ACHN (cell line): ENCODE results near the gene RAF1.
A peak's percentile ranks its signal among the peaks of the same experiment; 100 is the strongest.
"Not testable (repeated sequence)": the region's sequence is repeated elsewhere in the genome, so short reads cannot be mapped to it uniquely, and the experiment has no call there.

ENCODE experiments used
- DNase-seq: peaks from one replicate; pipeline ENCODE4 v3.0.0-alpha.2; 2015
- in situ Hi-C: cut with HindIII; loops from 2 replicates; pipeline ENCODE4 v1.10.0; 2017; ENCODE audit warnings: low sequenced_read_pairs, low pct_ligation_motif_present, low pct_unique_long_range_greater_than_20kb

The RAF1 gene

DNA sequence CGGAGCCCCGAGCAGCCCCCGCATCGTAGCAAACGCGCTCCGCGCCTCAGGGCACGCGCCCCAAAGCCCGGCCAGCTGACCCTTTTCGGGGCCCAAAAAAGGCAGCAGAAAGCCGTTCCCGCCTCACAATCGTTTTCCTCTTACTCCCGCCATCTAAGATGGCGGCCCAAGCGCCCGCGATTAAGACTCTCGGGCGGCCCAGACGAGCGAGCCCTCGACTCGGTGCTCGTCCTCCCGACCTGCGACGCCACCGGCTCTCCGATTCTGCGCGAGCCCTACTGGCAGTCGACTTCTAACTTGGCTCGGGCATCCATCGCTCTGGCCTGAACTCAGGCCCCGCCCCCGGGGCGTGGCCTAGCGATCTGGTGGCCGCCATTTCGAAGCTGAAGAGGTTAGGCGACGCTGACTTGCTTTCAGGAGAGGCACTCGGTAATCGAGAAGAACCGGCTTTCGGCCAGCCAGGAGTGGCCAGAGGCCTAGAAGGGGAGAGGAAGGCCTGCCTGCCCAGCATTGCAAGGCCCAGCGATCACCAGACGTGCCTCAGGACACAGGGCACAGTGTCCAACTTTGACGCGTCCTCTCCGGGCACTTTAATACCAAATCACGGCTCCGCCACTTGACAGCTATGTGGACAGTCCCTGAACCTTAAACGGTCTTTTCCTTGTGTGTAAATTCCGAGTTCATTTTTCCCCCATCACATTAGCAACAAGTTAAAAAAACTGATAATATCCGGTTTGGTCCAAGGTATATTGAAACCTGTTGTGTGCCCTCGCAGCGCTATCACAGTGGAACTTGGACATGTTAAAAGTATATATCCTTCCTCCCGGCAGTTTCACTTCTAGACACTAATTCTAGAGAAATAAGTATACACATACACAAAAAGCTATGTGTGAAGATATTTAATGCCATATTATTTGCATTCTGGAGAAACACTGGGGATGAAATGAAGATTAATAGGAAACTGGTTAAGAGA is at the start of gene RAF1:
RAF1 (minus strand) TSS at position 182 of the 973 bp plus-strand sequence. CDS start 45,396 bp downstream, outside the sequence.
- in situ Hi-C loops = no loop called here
- peak; percentile 95 for DNase-seq

GRCh38 chr3:12710062-12710461 is 46.1 kb upstream of the RAF1 start:
- DNase-seq = no peak
- in situ Hi-C loops = no loop called here

DNA sequence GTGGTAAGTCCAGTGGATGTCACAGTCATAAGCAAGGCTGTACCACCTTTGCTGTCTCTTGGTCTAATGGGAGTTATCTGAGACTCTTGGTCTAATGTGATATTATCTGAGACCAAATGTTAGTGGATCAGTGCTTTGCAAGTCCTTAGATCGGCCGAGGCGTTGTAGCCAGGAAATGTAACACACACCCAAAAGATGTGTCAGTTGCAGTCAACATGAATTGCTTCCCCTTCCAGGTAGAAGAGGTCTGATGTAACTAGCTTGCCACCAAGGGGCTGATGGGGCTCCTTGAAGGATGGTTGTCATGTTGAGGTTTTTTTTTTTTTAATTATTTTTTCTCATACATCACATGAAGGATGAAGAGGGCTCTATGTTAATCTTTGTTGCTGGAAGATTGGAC is 45.4 kb upstream of the RAF1 start:
- no peak for DNase-seq
- in situ Hi-C loops = no loop called here

GRCh38 chr3:12708584-12709192 is 44.8 kb upstream of the RAF1 start:
- peak; percentile 80 for DNase-seq
- in situ Hi-C loops = no loop called here

DNA sequence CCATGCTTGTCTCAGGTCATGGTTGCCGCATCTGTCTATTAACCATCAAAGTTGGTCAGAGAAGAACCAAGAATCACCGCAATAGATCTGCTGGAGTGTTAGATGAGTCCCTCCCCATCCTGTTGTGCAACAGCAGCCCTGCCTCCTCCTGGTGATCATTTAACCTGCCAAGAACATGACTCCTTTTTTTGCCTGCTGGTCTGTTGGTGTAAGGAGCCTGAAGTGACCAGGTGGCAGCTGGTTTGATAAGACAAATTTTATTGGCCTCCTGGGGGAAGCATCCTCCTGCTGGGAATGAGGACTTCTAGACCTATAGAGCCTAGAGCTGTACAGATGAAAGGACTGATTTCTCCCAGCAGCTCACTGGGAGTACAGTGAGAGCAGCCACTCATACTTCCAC is 43.5 kb upstream of the RAF1 start:
- DNase-seq = no peak
- in situ Hi-C loops = no loop called here

DNA sequence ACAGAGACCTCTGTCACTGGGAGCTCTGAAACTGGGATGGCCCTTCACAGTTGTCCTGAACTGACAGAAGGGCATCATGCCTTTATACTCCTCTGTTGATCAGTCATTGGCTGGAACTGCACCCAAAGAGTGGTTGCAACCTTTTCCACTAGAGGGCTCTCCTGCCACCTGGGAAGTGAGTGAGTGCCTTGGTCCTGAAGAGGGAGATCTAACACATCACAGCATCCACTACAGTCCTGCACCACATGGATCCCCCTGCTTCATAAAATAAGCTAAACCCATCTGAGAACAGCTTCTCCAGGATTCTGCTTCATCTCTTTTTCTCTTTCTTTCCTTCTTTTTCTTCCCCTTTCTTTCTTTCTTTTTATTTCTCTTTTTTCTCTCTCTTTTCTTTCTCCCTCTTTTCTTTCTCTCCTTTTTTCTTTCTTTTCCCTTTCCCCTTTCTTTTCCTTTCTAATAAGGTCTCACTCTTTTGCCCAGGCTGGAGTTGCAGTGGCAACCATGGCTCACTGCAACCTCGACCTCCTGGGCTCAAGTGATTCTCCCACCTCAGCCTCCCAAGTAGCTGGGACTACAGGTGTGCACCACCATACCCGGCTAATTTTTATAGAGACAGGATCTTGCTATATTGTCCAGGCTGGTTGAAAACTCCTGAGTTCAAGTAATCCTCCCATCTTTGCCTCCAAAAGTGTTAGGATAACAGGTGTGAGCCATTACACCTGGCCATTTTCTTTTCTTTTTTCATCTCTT is 42.8 kb upstream of the RAF1 start:
- DNase-seq = peak; percentile 78

DNA sequence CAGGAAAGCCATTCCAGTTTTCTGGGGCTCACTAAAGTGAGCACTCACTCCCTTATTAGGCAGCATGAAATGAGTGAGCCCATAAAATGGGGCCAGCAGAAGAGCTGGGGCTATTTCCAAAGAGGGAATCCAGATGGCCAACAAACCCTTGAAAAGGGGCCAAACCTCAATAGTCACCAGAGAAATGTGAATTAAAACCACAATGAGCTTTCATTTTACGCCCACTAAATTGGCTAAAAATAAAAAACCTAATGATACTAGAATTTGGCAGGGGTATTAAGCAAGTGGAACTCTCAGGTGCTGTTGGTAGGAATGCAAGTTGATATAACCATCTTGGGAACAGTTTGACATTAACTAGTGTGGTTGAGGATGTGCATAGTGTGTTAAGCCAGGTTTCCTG is 42.1 kb upstream of the RAF1 start:
- DNase-seq = no peak
- in situ Hi-C loops = no loop called here

More for the DNA sequence above, 42.8 kb upstream of the RAF1 start:
- in situ Hi-C loops = no loop called here

DNA sequence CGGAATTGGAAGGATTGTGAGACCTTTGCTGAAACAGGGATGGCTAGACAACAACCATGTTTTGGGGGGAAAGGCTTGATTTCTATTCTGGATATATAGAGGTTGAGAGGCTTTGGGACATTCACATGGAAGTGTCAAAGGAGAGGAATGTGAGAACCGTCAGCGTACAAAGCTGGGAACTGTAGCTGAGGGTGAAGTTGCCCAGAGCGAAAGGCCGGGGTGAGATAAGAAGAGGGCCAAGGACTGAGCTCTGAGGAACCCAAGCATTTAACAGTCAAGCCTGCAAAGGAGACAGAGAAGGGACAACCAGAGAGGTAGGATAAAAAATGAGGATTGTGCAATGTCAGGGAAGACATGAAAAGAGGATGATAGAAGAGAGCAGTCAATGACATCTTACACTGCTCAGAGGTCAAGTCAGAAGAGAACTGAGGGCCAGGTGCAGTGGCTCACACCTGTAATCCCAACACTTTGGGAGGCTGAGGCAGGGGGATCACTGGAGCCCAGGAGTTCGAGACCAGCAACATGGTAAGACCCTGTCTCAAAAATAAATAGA is 41.5 kb upstream of the RAF1 start:
- DNase-seq = no peak
- in situ Hi-C loops = no loop called here

DNA sequence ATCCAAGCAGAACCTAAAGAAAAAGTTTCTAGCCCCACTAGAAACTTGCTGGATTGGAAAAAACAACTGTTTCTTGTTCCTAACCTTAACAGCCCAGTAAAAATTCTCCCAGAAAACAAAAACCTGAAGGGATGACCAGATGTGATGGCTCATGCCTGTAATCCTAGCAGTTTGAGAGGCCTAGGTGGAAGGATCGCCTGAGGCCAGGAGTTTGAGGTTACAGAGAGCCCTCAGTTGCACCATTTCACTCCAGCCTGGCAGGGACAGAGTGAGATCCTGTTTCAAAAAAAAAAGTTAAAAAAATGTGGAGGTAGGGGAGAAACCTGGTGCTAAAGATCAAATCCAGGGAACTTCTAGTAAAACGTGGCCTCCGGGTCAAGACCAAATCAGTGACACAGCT is 38.6 kb upstream of the RAF1 start:
- no peak for DNase-seq
- in situ Hi-C loops = no loop called here

DNA sequence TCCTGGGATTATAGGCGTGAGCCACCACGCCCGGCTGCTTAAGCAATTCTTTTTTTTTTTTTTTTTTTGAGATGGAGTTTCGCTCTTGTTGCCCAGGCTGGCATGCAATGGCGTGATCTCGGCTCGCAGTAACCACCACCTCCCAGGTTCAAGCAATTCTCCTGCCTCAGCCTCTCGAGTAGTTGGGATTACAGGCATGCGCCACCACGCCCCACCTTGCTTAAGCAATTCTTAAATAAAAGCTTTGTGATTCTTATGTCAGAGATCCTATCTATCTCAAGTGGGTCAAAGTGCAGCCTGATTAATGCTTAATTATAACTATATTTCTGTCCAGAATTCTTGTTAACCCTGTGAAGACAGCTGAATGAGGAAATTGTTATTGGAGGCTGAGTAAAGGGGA is 37.7 kb upstream of the RAF1 start:
- in situ Hi-C loops, DNase-seq: not testable (repeated sequence)

DNA sequence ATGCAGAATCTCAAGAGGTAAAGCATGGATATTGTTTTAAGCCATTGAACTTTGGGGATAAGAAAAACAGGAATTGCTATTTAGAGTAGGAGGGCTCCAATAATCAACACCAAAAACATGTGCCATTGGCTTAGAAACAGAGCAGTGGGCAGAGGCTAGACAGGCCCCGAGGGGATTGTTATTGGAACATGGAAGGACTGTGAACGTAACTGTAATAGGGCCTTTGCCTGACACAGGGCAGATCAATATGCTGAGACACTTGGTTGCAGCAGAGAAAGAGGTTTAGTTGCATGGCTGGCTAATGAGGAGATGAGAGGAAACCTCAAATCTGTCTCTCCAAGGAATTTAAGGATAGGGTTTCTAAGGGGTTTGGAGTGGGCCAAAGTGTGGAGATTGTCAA is 36.9 kb upstream of the RAF1 start:
- in situ Hi-C loops = no loop called here
- DNase-seq = no peak

GRCh38 chr3:12695916-12696315 is 32.0 kb upstream of the RAF1 start:
- in situ Hi-C loops = no loop called here
- no peak for DNase-seq

- in situ Hi-C loops = no loop called here
Measured at GRCh38 chr3:12695112-12695511, 31.2 kb upstream of the RAF1 start.

DNA sequence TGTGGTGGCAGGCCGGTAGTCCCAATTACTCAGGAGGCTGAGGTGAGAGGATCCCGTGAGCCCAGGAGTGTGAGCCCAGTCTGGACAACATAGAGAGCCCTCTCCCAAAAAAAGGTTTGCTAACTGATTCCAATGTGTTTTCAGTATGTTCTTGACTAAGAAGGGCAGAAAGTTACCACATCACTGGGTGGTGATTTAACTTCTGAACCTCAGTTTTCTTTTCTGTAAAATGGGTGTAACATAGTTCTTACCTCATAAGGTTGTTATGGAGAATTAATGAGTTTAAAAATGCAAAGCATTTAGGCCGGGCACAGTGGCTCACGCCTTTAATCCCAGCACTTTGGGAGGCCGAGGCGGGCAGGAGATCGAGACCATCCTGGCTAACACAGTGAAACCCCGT is 28.5 kb upstream of the RAF1 start:
- no peak for DNase-seq
- in situ Hi-C loops = no loop called here

More at GRCh38 chr3:12695112-12695511, 31.2 kb upstream of the RAF1 start:
- no peak for DNase-seq

DNA sequence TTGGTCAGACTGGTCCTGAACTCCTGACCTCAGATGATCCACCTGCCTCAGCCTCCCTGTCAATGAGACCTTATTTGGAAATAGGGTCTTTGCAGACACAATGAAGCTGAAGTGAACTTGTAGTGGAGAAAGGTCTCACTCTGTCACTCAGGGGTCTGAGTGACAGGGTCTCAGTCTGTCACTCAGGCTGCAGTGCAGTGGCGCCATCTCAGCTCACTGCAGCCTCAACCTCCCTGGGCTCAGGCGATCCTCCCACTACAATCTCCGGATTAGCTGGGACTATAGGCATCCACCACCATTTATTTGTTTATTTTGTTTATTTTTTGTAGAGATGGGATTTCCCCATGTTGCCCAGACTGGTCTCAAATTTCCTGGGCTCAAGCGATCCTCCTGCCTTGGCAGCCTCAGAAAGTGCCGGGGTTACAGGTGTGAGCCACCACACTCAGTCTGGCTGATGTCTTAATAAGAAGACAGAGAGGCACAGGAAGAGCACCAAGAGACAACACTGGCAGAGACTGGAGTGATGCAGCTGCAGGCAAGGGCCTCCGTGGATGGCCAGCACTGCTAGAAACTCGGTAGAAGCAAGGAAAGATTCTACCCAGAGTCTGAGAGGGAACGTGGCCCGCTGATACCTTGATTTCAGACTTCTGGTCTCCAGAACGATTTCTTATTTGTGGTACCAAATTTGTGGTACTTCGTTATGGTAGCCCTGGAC is 26.2 kb upstream of the RAF1 start:
- in situ Hi-C loops = no loop called here

DNA sequence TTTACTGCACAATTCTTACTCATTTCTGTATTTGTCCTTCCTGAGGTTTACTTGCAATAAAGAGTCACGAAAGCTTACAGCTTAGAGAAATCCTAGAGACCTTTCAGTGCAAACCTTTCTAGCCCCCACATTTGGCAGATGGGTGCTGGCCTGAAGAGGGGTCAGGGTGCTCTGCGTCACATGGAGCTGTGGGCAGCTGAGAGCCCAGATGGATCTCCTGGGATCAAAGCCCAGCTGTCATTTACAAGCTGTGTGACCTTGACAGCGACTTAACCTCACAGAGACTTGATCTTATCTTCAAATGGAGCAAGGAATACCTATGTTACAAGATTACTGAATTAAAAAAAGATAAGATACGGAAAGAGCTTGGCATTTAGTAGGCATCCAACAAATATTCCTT is 24.0 kb upstream of the RAF1 start:
- in situ Hi-C loops = no loop called here
- DNase-seq = no peak

More for the DNA sequence above, 26.2 kb upstream of the RAF1 start:
- no peak for DNase-seq

- no peak for DNase-seq
- in situ Hi-C loops = no loop called here
Measured at GRCh38 chr3:12686096-12686495, 22.2 kb upstream of the RAF1 start.

DNA sequence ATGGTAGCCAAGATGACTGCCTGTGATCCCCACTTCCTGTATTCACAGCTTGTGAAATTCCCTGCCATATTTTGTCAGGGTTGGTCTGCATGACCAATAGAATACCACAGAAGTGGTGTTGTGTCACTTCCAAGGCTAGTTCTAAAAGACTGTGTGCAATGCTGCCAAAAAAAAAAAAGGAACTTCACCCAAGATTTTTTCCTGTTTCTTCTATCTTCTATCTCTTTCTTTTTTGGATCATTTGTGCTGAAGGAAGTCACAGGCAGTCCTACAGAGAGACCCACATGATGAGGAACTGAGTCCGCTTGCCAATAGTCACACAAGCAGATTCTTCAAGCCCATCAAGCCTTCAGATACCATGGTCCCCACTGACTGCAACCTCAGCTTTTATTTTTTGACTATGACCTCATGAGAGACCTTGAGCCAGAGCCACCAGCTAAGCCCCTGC is 18.1 kb upstream of the RAF1 start:
- in situ Hi-C loops = no loop called here
- no peak for DNase-seq
